Suprapubic skin (tissue), 4 donors: ENCODE measurements around the gene PCDHB11. TPM values are rescaled to one million over a fixed set of nuclear protein-coding genes. Genes with fewer than 3 reads are reported as not detected.
"Not testable (repeated sequence)": the region's sequence is repeated elsewhere in the genome, so short reads cannot be mapped to it uniquely, and the experiment has no call there.

Experiments used
- DNase-seq, 2 donors: peaks; one replicate each; pipeline ENCODE4 v3.0.0-alpha.2; 2019; ENCODE audit warnings: low spot score in 2 of 2
- H3K27ac ChIP-seq: fragments of 200-600 bp; sonication (generic); one replicate; pipeline ENCODE4 v1.5.1; 2019
- H3K27me3 ChIP-seq: fragments of 200-600 bp; sonication (generic); one replicate; pipeline ENCODE4 v1.5.1; 2019
- H3K36me3 ChIP-seq: fragments of 200-600 bp; sonication (generic); one replicate; pipeline ENCODE4 v1.5.1; 2019
- H3K4me1 ChIP-seq: fragments of 200-600 bp; sonication (generic); one replicate; pipeline ENCODE4 v1.5.1; 2019
- H3K4me3 ChIP-seq: fragments of 200-600 bp; sonication (generic); one replicate; pipeline ENCODE4 v1.5.1; 2019; ENCODE audit warnings: mild to moderate bottlenecking
- H3K9me3 ChIP-seq: fragments of 200-600 bp; sonication (generic); one replicate; pipeline ENCODE4 v1.5.1; 2019
- EP300 ChIP-seq: sonication (generic); formaldehyde crosslinking; IDR thresholded peaks from one replicate; pipeline ENCODE4 v1.6.1; 2017; ENCODE audit warnings: antibody characterized with exemption
- POLR2A ChIP-seq, 2 donors: fragments of 450-650 bp; IDR thresholded peaks; one replicate each; pipeline ENCODE4 v1.6.1; 2017; ENCODE audit warnings: antibody characterized with exemption in 2 of 2, mild to moderate bottlenecking in 2 of 2, moderate library complexity in 2 of 2
- POLR2AphosphoS5 ChIP-seq, 3 donors: sonication (generic); formaldehyde crosslinking; IDR thresholded peaks; one replicate each; pipeline ENCODE4 v1.6.1; 2017; ENCODE audit warnings: antibody characterized with exemption in 3 of 3
- WGBS: methylation state at CpG from one replicate; pipeline ENCODE4 v1.1.5; 2018; 5-methylcytosine and 5-hydroxymethylcytosine counted together
- total RNA-seq, 4 donors: library from RNA; depleted of rRNA; stranded (reverse); fragments of >200 nt; gene quantifications; one replicate each; pipeline ENCODE4 v1.1.0, GENCODE V29; 2016
- TF ChIP-seq, protein P1 (sequence below), 2 donors: fragments of 200-600 bp in 1 of 2; fragments of 450-650 bp in 1 of 2; sonication (generic) in 1 of 2; IDR thresholded peaks; one replicate each; pipeline ENCODE4 v1.5.1; 2016 to 2019; ENCODE audit warnings: antibody characterized with exemption in 2 of 2, mild to moderate bottlenecking in 1 of 2, moderate library complexity in 1 of 2

Gene PCDHB11
- 1 to 10 TPM in 3 of 4 donors, under 1 TPM in 1; 0.98 to 2.8 (median 1.2) TPM for total RNA-seq

- Histone ChIP-seq H3K4me3 (peak within 1 kb of the TSS; percentile 15), H3K36me3 (no peaks in the 10 kb centered on the region), H3K27me3 (no peaks in the 10 kb centered on the region), H3K27ac (no peak within 1 kb of the TSS), H3K9me3 (peaks cover 12% of the 10 kb centered on the region), H3K4me1 (no peaks in the 10 kb centered on the region)
- TF ChIP-seq, protein P1, sequence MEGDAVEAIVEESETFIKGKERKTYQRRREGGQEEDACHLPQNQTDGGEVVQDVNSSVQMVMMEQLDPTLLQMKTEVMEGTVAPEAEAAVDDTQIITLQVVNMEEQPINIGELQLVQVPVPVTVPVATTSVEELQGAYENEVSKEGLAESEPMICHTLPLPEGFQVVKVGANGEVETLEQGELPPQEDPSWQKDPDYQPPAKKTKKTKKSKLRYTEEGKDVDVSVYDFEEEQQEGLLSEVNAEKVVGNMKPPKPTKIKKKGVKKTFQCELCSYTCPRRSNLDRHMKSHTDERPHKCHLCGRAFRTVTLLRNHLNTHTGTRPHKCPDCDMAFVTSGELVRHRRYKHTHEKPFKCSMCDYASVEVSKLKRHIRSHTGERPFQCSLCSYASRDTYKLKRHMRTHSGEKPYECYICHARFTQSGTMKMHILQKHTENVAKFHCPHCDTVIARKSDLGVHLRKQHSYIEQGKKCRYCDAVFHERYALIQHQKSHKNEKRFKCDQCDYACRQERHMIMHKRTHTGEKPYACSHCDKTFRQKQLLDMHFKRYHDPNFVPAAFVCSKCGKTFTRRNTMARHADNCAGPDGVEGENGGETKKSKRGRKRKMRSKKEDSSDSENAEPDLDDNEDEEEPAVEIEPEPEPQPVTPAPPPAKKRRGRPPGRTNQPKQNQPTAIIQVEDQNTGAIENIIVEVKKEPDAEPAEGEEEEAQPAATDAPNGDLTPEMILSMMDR (IDR thresholded peaks at IDR 0.05): no peak
- no peak for TF ChIP-seq POLR2AphosphoS5 (IDR thresholded peaks at IDR 0.05)
- TF ChIP-seq EP300: no peak
- no peak for TF ChIP-seq POLR2A (IDR thresholded peaks at IDR 0.05)
- WGBS: 41% methylated on average over 21 of the region's 21 CpGs
- no peak for DNase-seq
Measured at GRCh38 chr5:141199359-141200235, at the start of gene PCDHB11. Gene PCDHB11, plus strand, starts transcription at chr5:141199627. Its CDS starts 148 bp downstream, at chr5:141199775.

- TF ChIP-seq POLR2AphosphoS5 (IDR thresholded peaks at IDR 0.05): no peak
- Histone ChIP-seq H3K4me1 (no peaks in the 10 kb centered on the region), H3K27me3 (no peaks in the 10 kb centered on the region), H3K9me3 (peaks cover 7% of the 10 kb centered on the region), H3K27ac (no peak within 1 kb of the TSS), H3K36me3 (no peaks in the 10 kb centered on the region), H3K4me3 (peak within 1 kb of the TSS; percentile 28)
- DNase-seq: no peak
- WGBS: 19% methylated on average over 18 of the region's 18 CpGs
Measured at GRCh38 chr5:141149812-141150211, 49.6 kb upstream of the PCDHB11 start, which contains the start of gene PCDHB6. Gene PCDHB6, plus strand, starts transcription at chr5:141150057. Its CDS starts 201 bp downstream, at chr5:141150258.

GRCh38 chr5:141150224-141150992 is 49.0 kb upstream of the PCDHB11 start:
- H3K9me3 ChIP-seq: peaks cover 9% of the 10 kb centered on the region
- no peaks in the 10 kb centered on the region for H3K36me3 ChIP-seq
- H3K4me1 ChIP-seq: no peaks in the 10 kb centered on the region
- no peak for DNase-seq
- TF ChIP-seq, protein P1 (IDR thresholded peaks at IDR 0.05): no peak
- no peak for TF ChIP-seq EP300
- no peak for TF ChIP-seq POLR2A (IDR thresholded peaks at IDR 0.05)
- TF ChIP-seq POLR2AphosphoS5 (IDR thresholded peaks at IDR 0.05): no peak
- peak overlapping the region; percentile 28 for H3K4me3 ChIP-seq
- H3K27me3 ChIP-seq: no peaks in the 10 kb centered on the region
- 44% methylated on average over 33 of the region's 33 CpGs for WGBS
- H3K27ac ChIP-seq: no peak overlapping the region

DNA sequence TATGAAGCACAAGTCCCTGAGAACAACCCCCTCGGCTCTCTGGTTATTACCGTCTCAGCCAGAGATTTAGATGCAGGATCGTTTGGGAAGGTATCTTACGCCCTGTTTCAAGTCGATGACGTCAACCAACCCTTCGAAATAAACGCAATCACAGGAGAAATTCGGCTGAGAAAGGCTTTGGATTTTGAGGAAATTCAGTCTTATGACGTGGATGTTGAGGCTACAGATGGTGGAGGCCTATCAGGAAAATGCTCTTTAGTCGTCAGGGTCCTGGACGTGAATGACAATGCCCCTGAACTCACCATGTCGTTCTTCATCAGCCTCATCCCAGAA is 48.5 kb upstream of the PCDHB11 start:
- DNase-seq: no peak
- Histone ChIP-seq H3K4me3 (no peak overlapping the region), H3K9me3 (peaks cover 14% of the 10 kb centered on the region), H3K4me1 (no peaks in the 10 kb centered on the region), H3K27ac (no peak overlapping the region), H3K36me3 (no peaks in the 10 kb centered on the region), H3K27me3 (no peaks in the 10 kb centered on the region)
- 49% methylated on average over 13 of the region's 13 CpGs for WGBS
- TF ChIP-seq, protein P1 (IDR thresholded peaks at IDR 0.05): no peak
- TF ChIP-seq POLR2A (IDR thresholded peaks at IDR 0.05) (no peak), EP300 (no peak), POLR2AphosphoS5 (IDR thresholded peaks at IDR 0.05) (no peak)

- not testable (repeated sequence) for H3K4me3 ChIP-seq, H3K27me3 ChIP-seq, H3K27ac ChIP-seq, H3K36me3 ChIP-seq, H3K4me1 ChIP-seq, DNase-seq
- peaks cover 20% of the 10 kb centered on the region for H3K9me3 ChIP-seq
- WGBS: 34% methylated on average over 15 of the region's 41 CpGs
Measured at GRCh38 chr5:141151632-141152031, 47.8 kb upstream of the PCDHB11 start.

DNA sequence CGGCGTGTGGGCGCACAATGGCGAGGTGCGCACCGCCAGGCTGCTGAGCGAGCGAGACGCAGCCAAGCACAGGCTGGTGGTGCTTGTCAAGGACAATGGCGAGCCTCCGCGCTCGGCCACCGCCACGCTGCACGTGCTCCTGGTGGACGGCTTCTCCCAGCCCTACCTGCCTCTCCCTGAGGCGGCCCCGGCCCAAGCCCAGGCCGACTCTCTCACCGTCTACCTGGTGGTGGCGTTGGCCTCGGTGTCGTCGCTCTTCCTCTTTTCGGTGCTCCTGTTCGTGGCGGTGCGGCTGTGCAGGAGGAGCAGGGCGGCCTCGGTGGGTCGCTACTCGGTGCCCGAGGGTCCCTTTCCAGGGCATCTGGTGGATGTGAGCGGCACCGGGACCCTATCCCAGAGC is 47.3 kb upstream of the PCDHB11 start:
- not testable (repeated sequence) for DNase-seq, H3K27ac ChIP-seq, H3K4me3 ChIP-seq, H3K36me3 ChIP-seq, H3K27me3 ChIP-seq, H3K4me1 ChIP-seq
- WGBS: 28% methylated on average over 7 of the region's 36 CpGs
- H3K9me3 ChIP-seq: peaks cover 20% of the 10 kb centered on the region
